GM12873 (cell line): ENCODE data around the gene PDE2A.

ENCODE experiments used
- TF ChIP-seq, protein P1 (sequence below): IDR thresholded peaks from 2 replicates; pipeline ENCODE4 v1.5.1; 2012; ENCODE audit warnings: low read depth, mild to moderate bottlenecking, moderate library complexity, low read length, control low read depth; ENCODE audit not compliant: insufficient read depth; ENCODE audit errors: missing control alignments

Gene PDE2A

GRCh38 chr11:72614381-72614780 lies 59.8 kb downstream of the PDE2A start:
- TF ChIP-seq, protein P1, sequence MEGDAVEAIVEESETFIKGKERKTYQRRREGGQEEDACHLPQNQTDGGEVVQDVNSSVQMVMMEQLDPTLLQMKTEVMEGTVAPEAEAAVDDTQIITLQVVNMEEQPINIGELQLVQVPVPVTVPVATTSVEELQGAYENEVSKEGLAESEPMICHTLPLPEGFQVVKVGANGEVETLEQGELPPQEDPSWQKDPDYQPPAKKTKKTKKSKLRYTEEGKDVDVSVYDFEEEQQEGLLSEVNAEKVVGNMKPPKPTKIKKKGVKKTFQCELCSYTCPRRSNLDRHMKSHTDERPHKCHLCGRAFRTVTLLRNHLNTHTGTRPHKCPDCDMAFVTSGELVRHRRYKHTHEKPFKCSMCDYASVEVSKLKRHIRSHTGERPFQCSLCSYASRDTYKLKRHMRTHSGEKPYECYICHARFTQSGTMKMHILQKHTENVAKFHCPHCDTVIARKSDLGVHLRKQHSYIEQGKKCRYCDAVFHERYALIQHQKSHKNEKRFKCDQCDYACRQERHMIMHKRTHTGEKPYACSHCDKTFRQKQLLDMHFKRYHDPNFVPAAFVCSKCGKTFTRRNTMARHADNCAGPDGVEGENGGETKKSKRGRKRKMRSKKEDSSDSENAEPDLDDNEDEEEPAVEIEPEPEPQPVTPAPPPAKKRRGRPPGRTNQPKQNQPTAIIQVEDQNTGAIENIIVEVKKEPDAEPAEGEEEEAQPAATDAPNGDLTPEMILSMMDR, result no peak

- TF ChIP-seq, protein P1, result peak; percentile 6
These were observed 60.2 kb downstream of the PDE2A start for GRCh38 chr11:72613977-72614376.

- TF ChIP-seq, protein P1, result no peak
These were observed 60.8 kb downstream of the PDE2A start for GRCh38 chr11:72613450-72613849.

GRCh38 chr11:72609476-72609875 lies 64.7 kb downstream of the PDE2A start:
- TF ChIP-seq, protein P1, result no peak

GRCh38 chr11:72609045-72609444 lies 65.2 kb downstream of the PDE2A start:
- TF ChIP-seq, protein P1, result peak; percentile 70

GRCh38 chr11:72607496-72607895 lies 66.7 kb downstream of the PDE2A start:
- TF ChIP-seq, protein P1, result no peak

DNA sequence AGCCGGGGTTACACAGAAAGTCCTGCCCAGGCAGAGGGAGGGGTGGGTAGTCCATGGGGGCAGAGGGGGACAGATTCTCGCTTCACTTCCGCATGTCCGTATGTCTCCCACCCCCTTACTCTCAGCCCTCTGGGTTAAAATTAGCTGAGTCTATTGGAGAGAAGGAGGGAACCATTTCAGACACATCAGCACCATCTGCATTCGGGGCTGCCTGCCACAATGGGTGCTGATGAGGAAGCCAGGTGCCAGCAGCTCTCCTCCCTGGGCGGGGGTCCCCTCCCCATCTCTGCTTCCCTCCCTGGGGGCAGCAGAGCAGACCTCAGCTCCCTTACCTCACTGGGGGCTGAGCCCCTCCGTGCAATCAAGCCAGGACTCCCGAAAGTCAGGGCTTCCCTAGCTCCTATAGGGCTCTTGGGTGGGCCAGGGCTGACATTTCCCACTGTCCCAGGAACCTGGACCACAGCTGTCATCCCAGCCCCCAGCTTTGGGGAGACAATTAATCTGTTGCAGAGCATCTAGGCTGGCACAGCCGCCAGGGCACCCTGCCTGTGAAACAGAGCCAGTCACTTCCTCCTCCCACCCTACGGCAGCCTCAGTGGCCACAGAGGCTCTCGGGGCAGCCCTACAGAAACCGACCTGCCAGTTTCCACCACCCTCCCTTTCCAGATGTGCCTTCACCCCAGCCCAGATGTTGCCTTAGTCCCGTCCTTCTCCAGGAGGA lies 67.3 kb downstream of the PDE2A start:
- TF ChIP-seq, protein P1, result no peak
